Prostate gland (tissue), 2 donors: ENCODE results near the gene COG5. TPM values are rescaled to one million over a fixed set of nuclear protein-coding genes. Genes with fewer than 3 reads are reported as not detected.
A peak's percentile ranks its signal among the peaks of the same experiment; 100 is the strongest.

ENCODE experiments used
- DNase-seq: peaks from one replicate; pipeline ENCODE4 v3.0.0-alpha.2; 2019; ENCODE audit warnings: low spot score
- H3K27ac ChIP-seq, 2 donors: fragments of 200-600 bp; sonication (generic); 2 replicates each; pipeline ENCODE4 v1.5.1; 2017 to 2019
- H3K27me3 ChIP-seq: fragments of 200-600 bp; sonication (generic); replicated peaks from 2 replicates; pipeline ENCODE4 v1.5.1; 2019; ENCODE audit not compliant: insufficient read depth
- H3K36me3 ChIP-seq, 2 donors: fragments of 200-600 bp; sonication (generic); 1 replicate in 1 of 2; 2 replicates in 1 of 2; pipeline versions ENCODE4 v1.5.1 to v1.8.1; 2017 to 2019
- H3K4me1 ChIP-seq: fragments of 200-600 bp; sonication (generic); replicated peaks from 2 replicates; pipeline ENCODE4 v1.5.1; 2019
- H3K4me3 ChIP-seq, 2 donors: fragments of 200-600 bp; sonication (generic); 2 replicates each; pipeline ENCODE4 v1.5.1; 2017 to 2019
- H3K9me3 ChIP-seq: fragments of 200-600 bp; sonication (generic); 2 replicates; pipeline ENCODE4 v1.5.1; 2017
- CTCF ChIP-seq, 4 experiments: fragments of 200-600 bp in 2 of 4; fragments of 450-650 bp in 2 of 4; sonication (generic) in 2 of 4; IDR thresholded peaks; 1 replicate in 3 of 4; 2 replicates in 1 of 4; pipeline ENCODE4 v1.5.1; 2016 to 2019; ENCODE audit warnings: antibody characterized with exemption in 4 of 4, mild to moderate bottlenecking in 2 of 4, moderate library complexity in 2 of 4
- POLR2A ChIP-seq: fragments of 450-650 bp; IDR thresholded peaks from one replicate; pipeline ENCODE4 v1.6.1; 2016; ENCODE audit warnings: antibody characterized with exemption, mild to moderate bottlenecking
- POLR2AphosphoS5 ChIP-seq: sonication (generic); formaldehyde crosslinking; IDR thresholded peaks from one replicate; pipeline ENCODE4 v1.6.1; 2017; ENCODE audit warnings: antibody characterized with exemption
- WGBS: methylation state at CpG from one replicate; pipeline ENCODE4 v1.1.5; 2018; 5-methylcytosine and 5-hydroxymethylcytosine counted together
- intact Hi-C: fragments of 100-400 bp; cut with DNase I; formaldehyde crosslinking; loops from one replicate; pipeline ENCODE4 v1.14.2; 2022
- total RNA-seq, 2 donors: library from RNA; depleted of rRNA; stranded (reverse); fragments of >200 nt; gene quantifications; one replicate each; pipeline ENCODE4 v1.1.0, GENCODE V29; 2016

The COG5 gene
- total RNA-seq, 2 donors from 2014 or later = 35.1 to 86.4 TPM

DNA sequence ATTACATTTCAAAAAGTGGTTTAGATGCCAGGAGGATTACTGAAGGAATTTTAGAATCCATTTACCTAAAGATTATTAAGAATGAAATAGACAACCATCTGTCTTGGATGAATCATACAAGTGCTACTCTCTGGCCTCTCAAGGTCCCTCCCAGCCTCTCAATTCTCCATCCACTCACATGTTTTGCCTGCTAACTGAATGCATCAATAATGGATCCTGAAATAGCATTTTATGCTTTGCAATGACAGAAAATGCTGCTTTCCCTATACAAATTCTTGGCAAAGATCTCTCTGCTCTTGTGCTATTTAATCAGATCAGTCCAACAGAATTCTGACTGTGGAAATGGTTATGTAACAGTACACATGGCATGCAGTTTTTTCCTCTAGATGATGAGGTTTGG, 326.9 kb downstream of the COG5 start:
- Histone ChIP-seq H3K27me3 (no peaks in the 10 kb centered on the region), H3K4me1 (no peaks in the 10 kb centered on the region), H3K27ac (no peak overlapping the region), H3K36me3 (no peaks in the 10 kb centered on the region), H3K9me3 (no peaks in the 10 kb centered on the region), H3K4me3 (no peak overlapping the region)
- intact Hi-C loops = no loop called here
- DNase-seq = no peak
- TF ChIP-seq CTCF (IDR thresholded peaks at IDR 0.05) (no peak), POLR2AphosphoS5 (no peak), POLR2A (no peak)

DNA sequence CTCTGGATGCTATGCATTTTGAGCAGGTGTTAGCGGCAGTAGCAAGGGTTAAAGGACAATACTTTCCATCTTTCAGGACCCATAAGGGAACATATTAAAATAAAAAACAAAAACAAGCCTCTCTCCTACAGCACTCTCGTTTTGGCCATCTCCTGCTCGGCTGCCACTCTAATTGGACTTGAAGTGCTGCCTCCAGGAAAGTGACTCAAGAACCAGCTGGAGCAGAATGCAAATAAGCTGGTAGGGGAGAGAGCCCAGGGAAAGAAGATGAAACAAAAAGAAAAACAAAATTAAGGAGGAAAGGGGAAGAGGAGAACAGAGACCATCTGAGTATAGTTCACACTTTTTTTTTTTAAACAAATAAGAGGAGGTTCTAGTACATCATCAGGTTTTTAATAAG, 329.3 kb downstream of the COG5 start:
- TF ChIP-seq CTCF (IDR thresholded peaks at IDR 0.05) = no peak
- TF ChIP-seq POLR2AphosphoS5 = no peak
- TF ChIP-seq POLR2A = no peak
- H3K27ac ChIP-seq = peak overlapping the region; percentile 53 to 55
- no peaks in the 10 kb centered on the region for H3K27me3 ChIP-seq
- intact Hi-C loops = no loop called here
- H3K4me1 ChIP-seq = no peaks in the 10 kb centered on the region
- H3K9me3 ChIP-seq = no peaks in the 10 kb centered on the region
- 60% methylated on average over 3 of the region's 3 CpGs for WGBS
- H3K4me3 ChIP-seq = no peak overlapping the region
- H3K36me3 ChIP-seq = no peaks in the 10 kb centered on the region
- no peak for DNase-seq

GRCh38 chr7:107233981-107234380, 329.7 kb downstream of the COG5 start:
- TF ChIP-seq POLR2AphosphoS5 (no peak), CTCF (IDR thresholded peaks at IDR 0.05) (no peak), POLR2A (no peak)
- H3K27me3 ChIP-seq = no peaks in the 10 kb centered on the region
- H3K36me3 ChIP-seq = no peaks in the 10 kb centered on the region
- 66% methylated on average over 1 of the region's 1 CpG for WGBS
- no peak for DNase-seq
- H3K4me3 ChIP-seq = no peak overlapping the region
- no peaks in the 10 kb centered on the region for H3K9me3 ChIP-seq
- H3K27ac ChIP-seq = peak overlapping the region in 1 of 2 donors; percentile 55
- intact Hi-C loops = no loop called here
- H3K4me1 ChIP-seq = no peaks in the 10 kb centered on the region

- Histone ChIP-seq H3K4me1 (no peaks in the 10 kb centered on the region), H3K27me3 (no peaks in the 10 kb centered on the region), H3K9me3 (no peaks in the 10 kb centered on the region), H3K4me3 (no peak overlapping the region), H3K36me3 (no peaks in the 10 kb centered on the region), H3K27ac (no peak overlapping the region)
- no peak for DNase-seq
- 91% methylated on average over 4 of the region's 4 CpGs for whole genome bisulfite sequencing
- intact Hi-C loops = no loop called here
- TF ChIP-seq POLR2A = no peak
- TF ChIP-seq CTCF (IDR thresholded peaks at IDR 0.05) = no peak
- TF ChIP-seq POLR2AphosphoS5 = no peak
These were observed 330.5 kb downstream of the COG5 start for GRCh38 chr7:107233174-107233573.

DNA sequence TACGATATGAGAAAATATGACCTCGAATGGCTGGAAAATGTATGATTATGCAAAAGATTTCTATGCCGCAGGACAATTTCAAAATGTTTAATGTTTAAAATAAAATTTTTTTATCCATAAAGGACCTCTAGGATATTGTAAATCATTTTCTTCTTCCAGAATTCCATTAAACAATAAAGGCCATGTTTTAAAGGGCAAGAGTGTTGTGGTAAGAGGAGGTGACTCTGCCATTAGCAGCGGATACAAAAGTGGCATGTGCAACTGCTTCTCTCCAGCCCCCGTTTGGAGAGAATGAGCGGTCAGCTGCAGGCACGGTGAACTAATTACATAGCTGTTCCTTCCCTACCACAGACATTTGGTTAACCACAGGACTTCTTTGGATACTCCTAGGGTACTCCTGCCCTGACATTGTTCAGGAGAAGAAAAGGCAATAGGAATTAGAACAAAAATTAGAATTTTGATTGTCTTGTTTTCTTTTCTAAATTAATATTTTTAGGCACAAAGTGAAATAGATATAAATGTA, 331.1 kb downstream of the COG5 start:
- 91% methylated on average over 7 of the region's 7 CpGs for WGBS

More for the DNA sequence above, 331.1 kb downstream of the COG5 start:
- Histone ChIP-seq H3K4me3 (no peak overlapping the region), H3K9me3 (no peaks in the 10 kb centered on the region), H3K27ac (no peak overlapping the region), H3K4me1 (no peaks in the 10 kb centered on the region), H3K27me3 (no peaks in the 10 kb centered on the region), H3K36me3 (no peaks in the 10 kb centered on the region)
- intact Hi-C loops = no loop called here
- no peak for TF ChIP-seq CTCF (IDR thresholded peaks at IDR 0.05)
- TF ChIP-seq POLR2AphosphoS5 = no peak
- TF ChIP-seq POLR2A = no peak
- no peak for DNase-seq
